Measurements from ENCODE around the gene PPT2. TPM values are rescaled to one million over a fixed set of nuclear protein-coding genes. Genes with fewer than 3 reads are reported as not detected.
A peak's percentile ranks its signal among the peaks of the same experiment; 100 is the strongest.

Gene PPT2
- total RNA-seq, 1 experiment from 2014 or later, result 70.9 TPM

- TF ChIP-seq EZH2 (IDR thresholded peaks at IDR 0.05; ENCODE audit: borderline replicate concordance, low read depth, low read length, poor library complexity, severe bottlenecking), result no peak
- TF ChIP-seq CTCF (conservative IDR thresholded peaks at IDR 0.05; ENCODE audit: low read depth, low read length), result no peak
- Histone ChIP-seq H3K27me3 (replicated peaks; ENCODE audit: insufficient read depth, low read depth, low read length, poor library complexity) (no peaks in the 10 kb centered on the region), H3K4me1 (ENCODE audit: insufficient read depth, low read length, poor library complexity, severe bottlenecking) (peaks cover 21% of the 10 kb centered on the region), H3K9me3 (ENCODE audit: low read depth, low read length, poor library complexity, severe bottlenecking) (no peaks in the 10 kb centered on the region), H3K4me3 (ENCODE audit: low read depth, low read length, poor library complexity, severe bottlenecking) (peak overlapping the region; percentile 89), H3K27ac (ENCODE audit: low read depth, low read length, poor library complexity, severe bottlenecking) (peak overlapping the region; percentile 97), H3K36me3 (ENCODE audit: insufficient read depth, low read length, poor library complexity, severe bottlenecking) (peaks cover 9% of the 10 kb centered on the region)
- no TSS peak for BruUV-seq (replicated peaks)
- DNase-seq (ENCODE audit: low spot score), result no peak
- CTCF ChIA-PET, result interaction anchor here (0.5 to 1.2 kb wide), 2 partner anchors 62 to 170 kb away, joined by 3 read pairs; partner anchors contain the start of genes NELFE, PBX2 and SKIC2
- intact Hi-C loops (cut with micrococcal nuclease; ENCODE audit: unreplicated experiment), result loop anchor here (2.0 kb wide), 1 partner anchor 66 kb away; no protein-coding TSS in a partner anchor
- POLR2A ChIA-PET (ENCODE audit: low non-redundant PET), result interaction anchor here (0.8 kb wide), 1 partner anchor 67 kb away, joined by 3 read pairs; no protein-coding TSS in a partner anchor
These were observed 25.1 kb upstream of the PPT2 start for GRCh38 chr6:32128751-32129296.

DNA sequence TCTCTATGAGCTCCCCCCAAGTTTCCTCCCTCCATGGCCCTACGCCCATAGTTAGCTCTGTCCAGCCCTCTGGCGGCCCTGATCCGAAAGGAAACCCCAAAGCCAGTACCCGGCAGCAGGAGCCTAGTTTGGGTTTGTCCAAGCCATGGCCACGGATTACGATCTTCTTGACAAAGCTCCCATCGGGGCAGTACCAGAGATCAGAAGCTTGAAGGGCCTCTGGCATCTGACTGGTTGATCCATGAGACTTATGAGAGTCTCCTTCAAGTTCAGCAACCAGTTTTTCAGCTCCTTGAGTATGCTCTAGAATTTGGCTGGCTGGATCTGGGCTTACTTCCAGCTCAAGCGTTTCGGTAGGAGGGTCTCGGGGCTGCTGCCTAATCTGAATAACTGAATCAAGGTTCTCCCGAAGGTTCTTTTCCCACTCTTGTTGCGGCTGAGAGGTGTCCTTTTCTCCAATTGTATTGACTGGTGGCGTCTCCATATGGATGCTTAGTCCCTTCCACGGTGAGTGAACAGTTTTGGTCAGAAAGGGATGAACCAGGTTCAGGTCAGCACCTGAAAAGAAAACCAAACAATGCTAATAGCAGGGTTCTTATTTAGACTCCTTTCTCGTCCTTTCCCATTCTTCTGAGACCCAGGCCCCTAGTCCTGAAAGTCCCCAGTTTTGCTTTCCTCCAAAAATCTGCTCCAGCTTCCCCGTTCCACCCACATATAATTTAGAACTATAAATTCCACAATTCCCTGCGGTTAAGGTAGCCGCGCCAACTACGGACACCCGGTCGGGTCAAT, 24.4 kb upstream of the PPT2 start:
- intact Hi-C loops (cut with micrococcal nuclease; ENCODE audit: unreplicated experiment), result loop anchor here (2.0 kb wide), 1 partner anchor 65 kb away; no protein-coding TSS in a partner anchor
- ChIA-PET POLR2A (ENCODE audit: low non-redundant PET) (interaction anchor here (0.8 kb wide), 1 partner anchor 66 kb away, joined by 3 read pairs; no protein-coding TSS in a partner anchor), CTCF (interaction anchor here (0.5 kb wide), 1 partner anchor 171 kb away, joined by 3 read pairs; the partner anchor contains the start of genes NELFE and SKIC2)
- peak overlapping the region; percentile 87 for H3K27ac ChIP-seq (ENCODE audit: low read depth, low read length, poor library complexity, severe bottlenecking)
- H3K9me3 ChIP-seq (ENCODE audit: low read depth, low read length, poor library complexity, severe bottlenecking), result no peaks in the 10 kb centered on the region
- H3K27me3 ChIP-seq (replicated peaks; ENCODE audit: insufficient read depth, low read depth, low read length, poor library complexity), result no peaks in the 10 kb centered on the region
- peaks cover 9% of the 10 kb centered on the region for H3K36me3 ChIP-seq (ENCODE audit: insufficient read depth, low read length, poor library complexity, severe bottlenecking)
- no peak for DNase-seq (ENCODE audit: low spot score)
- H3K4me1 ChIP-seq (ENCODE audit: insufficient read depth, low read length, poor library complexity, severe bottlenecking), result peaks cover 21% of the 10 kb centered on the region
- TF ChIP-seq CTCF (conservative IDR thresholded peaks at IDR 0.05; ENCODE audit: low read depth, low read length), result no peak
- TF ChIP-seq EZH2 (IDR thresholded peaks at IDR 0.05; ENCODE audit: borderline replicate concordance, low read depth, low read length, poor library complexity, severe bottlenecking), result no peak
- TSS peak; percentile 23 for BruUV-seq (replicated peaks)
- peak overlapping the region; percentile 89 for H3K4me3 ChIP-seq (ENCODE audit: low read depth, low read length, poor library complexity, severe bottlenecking)

GRCh38 chr6:32131439-32131948, 22.4 kb upstream of the PPT2 start:
- no peak for DNase-seq (ENCODE audit: low spot score)
- Histone ChIP-seq H3K9me3 (ENCODE audit: low read depth, low read length, poor library complexity, severe bottlenecking) (no peaks in the 10 kb centered on the region), H3K4me3 (ENCODE audit: low read depth, low read length, poor library complexity, severe bottlenecking) (no peak overlapping the region), H3K4me1 (ENCODE audit: insufficient read depth, low read length, poor library complexity, severe bottlenecking) (peaks cover 20% of the 10 kb centered on the region), H3K36me3 (ENCODE audit: insufficient read depth, low read length, poor library complexity, severe bottlenecking) (no peaks in the 10 kb centered on the region), H3K27me3 (replicated peaks; ENCODE audit: insufficient read depth, low read depth, low read length, poor library complexity) (no peaks in the 10 kb centered on the region), H3K27ac (ENCODE audit: low read depth, low read length, poor library complexity, severe bottlenecking) (no peak overlapping the region)
- POLR2A ChIA-PET (ENCODE audit: low non-redundant PET), result no interaction called here
- TF ChIP-seq CTCF (conservative IDR thresholded peaks at IDR 0.05; ENCODE audit: low read depth, low read length) (no peak), EZH2 (IDR thresholded peaks at IDR 0.05; ENCODE audit: borderline replicate concordance, low read depth, low read length, poor library complexity, severe bottlenecking) (no peak)
- intact Hi-C loops (cut with micrococcal nuclease; ENCODE audit: unreplicated experiment), result no loop called here
- CTCF ChIA-PET, result no interaction called here
- BruUV-seq (replicated peaks), result no TSS peak
